Vagina (tissue), 2 donors: ENCODE results near the gene NAT8.

Source experiments
- POLR2AphosphoS5 ChIP-seq, 2 donors: sonication (generic); formaldehyde crosslinking; IDR thresholded peaks; one replicate each; pipeline ENCODE4 v1.9.0; 2017; ENCODE audit warnings: antibody characterized with exemption in 2 of 2, mild to moderate bottlenecking in 2 of 2, low read depth in 1 of 2; ENCODE audit not compliant: insufficient read depth in 1 of 2
- TF ChIP-seq, protein P1 (sequence below), 3 experiments: fragments of 450-650 bp in 2 of 3; fragments of 200-600 bp in 1 of 3; sonication (generic) in 1 of 3; IDR thresholded peaks; one replicate each; pipeline ENCODE4 v1.5.1; 2017 to 2019; ENCODE audit warnings: antibody characterized with exemption in 3 of 3, mild to moderate bottlenecking in 2 of 3, moderate library complexity in 2 of 3

DNA sequence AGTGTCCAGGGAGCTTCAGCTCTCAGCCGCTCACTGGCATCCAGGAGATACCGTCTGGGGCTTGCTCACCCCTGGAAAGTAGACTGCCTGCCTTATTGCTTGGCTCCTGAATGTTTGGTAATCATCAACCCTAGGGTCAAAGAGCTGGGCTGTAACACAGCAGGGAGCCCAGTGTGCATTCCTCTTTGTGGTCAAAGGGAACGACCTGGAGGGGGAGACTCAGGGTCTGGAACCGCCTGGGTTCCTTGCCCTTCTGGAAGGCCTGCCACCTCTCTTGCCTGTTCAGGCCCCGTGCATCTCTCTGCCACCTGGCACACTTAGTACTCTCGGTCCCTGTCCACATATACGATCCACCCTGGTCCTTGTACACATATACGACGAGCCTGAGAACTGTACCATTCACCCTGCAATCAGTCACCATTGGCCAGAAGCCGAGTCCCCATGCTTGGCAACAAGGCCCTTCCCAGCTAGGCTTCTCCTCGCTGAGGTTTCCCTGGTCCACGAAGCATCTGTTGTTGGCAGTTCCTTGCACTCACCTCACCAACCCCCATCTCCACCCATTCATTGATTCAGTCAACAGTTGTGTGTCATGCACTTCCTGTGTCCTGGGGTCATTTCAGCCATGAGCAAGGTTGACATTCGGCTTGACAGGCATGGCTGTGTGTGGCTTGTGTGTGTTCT lies at the start of gene NAT8:
- TF ChIP-seq, protein P1, sequence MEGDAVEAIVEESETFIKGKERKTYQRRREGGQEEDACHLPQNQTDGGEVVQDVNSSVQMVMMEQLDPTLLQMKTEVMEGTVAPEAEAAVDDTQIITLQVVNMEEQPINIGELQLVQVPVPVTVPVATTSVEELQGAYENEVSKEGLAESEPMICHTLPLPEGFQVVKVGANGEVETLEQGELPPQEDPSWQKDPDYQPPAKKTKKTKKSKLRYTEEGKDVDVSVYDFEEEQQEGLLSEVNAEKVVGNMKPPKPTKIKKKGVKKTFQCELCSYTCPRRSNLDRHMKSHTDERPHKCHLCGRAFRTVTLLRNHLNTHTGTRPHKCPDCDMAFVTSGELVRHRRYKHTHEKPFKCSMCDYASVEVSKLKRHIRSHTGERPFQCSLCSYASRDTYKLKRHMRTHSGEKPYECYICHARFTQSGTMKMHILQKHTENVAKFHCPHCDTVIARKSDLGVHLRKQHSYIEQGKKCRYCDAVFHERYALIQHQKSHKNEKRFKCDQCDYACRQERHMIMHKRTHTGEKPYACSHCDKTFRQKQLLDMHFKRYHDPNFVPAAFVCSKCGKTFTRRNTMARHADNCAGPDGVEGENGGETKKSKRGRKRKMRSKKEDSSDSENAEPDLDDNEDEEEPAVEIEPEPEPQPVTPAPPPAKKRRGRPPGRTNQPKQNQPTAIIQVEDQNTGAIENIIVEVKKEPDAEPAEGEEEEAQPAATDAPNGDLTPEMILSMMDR (IDR thresholded peaks at IDR 0.05) = no peak
- TF ChIP-seq POLR2AphosphoS5 (IDR thresholded peaks at IDR 0.05; ENCODE audit: insufficient read depth in 1 of 2, low read depth in 1 of 2) = no peak
